Measurements from ENCODE around the gene C11orf24.

The C11orf24 gene

DNA sequence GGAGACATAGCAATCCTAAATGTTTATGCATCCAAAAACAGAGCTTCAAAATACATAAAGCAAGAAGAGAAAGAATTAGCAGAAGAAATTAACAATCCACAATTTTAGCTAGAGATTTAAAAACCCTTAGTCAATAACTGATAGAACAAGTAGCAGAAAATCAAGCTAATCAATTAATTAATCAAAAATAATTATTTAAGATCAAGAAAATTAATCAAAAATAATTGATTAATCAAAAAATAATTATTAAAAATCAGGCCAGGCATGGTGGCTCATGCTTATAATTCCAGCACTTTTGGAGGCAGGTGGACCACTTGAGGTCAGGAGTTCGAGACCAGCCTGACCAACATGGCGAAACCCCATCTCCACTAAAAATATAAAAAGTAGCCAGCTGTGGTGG is 29.2 kb downstream of the C11orf24 start:
- FAIRE-seq: peak; percentile 52

DNA sequence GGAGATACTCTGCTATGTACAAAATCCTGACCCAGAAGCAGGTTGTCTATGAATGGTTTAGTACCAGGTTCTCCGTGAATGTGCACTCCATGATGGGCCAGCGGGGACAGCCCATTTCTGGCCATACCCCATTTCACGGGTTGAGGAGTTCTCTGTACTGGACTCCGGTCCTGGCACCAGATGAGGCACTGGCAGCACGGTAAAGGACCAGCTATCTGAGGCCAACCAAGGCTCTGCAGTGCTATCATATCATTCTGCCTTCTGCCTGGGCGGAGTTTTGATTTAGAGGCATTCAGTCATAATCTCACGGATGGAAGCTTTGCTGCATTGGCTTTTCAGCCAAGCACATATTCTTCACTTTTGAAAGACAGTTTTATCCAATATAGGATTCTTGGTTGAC is 40.2 kb downstream of the C11orf24 start:
- no peak for FAIRE-seq

DNA sequence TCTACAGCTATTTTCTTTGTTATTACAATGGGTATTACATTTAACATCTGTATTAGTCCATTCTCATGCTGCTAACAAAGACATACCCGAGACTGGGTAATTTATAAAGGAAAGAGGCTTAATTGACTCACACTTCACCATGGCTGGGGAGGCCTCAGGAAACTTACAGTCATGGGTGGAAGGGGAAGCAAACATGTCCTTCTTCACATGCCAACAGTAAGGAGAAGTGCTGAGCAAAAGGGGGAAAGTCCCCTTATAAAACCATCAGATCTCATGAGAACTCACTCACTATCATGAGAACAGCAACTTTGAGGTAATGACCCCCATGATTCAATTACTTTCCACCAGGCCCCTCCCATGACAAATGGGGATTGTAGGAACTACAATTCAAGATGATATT is 42.2 kb downstream of the C11orf24 start:
- FAIRE-seq: no peak

DNA sequence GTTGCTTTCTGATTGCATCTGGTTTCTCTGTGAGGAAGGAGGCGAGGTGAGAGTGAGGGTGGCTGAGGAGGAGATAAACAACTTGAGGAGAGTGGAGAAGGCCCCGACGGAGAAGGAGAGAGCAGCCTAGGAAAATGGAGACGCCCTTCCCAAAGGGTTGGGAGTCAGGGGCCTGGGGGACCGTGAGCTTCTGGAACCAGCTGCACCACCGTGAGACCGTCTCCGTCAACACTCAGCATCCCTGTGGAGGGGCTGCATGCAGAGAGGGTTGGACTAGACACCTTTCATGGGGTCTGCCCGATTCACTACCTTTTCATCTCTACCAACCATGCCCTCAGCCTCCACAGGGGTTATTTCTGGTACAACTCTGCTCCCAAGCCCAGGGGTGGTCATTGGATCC is 45.4 kb downstream of the C11orf24 start:
- no peak for FAIRE-seq

- FAIRE-seq: no peak
Measured at GRCh38 chr11:68224606-68225005, 47.2 kb downstream of the C11orf24 start.

- no peak for FAIRE-seq
Measured at GRCh38 chr11:68223275-68223674, 48.5 kb downstream of the C11orf24 start.

- FAIRE-seq: no peak
Measured at GRCh38 chr11:68221406-68221805, 50.4 kb downstream of the C11orf24 start.

GRCh38 chr11:68216171-68216938 is 55.4 kb downstream of the C11orf24 start:
- no peak for FAIRE-seq

GRCh38 chr11:68215524-68216170 is 56.1 kb downstream of the C11orf24 start:
- no peak for FAIRE-seq

- FAIRE-seq: no peak
Measured at GRCh38 chr11:68215087-68215445, 56.7 kb downstream of the C11orf24 start.

DNA sequence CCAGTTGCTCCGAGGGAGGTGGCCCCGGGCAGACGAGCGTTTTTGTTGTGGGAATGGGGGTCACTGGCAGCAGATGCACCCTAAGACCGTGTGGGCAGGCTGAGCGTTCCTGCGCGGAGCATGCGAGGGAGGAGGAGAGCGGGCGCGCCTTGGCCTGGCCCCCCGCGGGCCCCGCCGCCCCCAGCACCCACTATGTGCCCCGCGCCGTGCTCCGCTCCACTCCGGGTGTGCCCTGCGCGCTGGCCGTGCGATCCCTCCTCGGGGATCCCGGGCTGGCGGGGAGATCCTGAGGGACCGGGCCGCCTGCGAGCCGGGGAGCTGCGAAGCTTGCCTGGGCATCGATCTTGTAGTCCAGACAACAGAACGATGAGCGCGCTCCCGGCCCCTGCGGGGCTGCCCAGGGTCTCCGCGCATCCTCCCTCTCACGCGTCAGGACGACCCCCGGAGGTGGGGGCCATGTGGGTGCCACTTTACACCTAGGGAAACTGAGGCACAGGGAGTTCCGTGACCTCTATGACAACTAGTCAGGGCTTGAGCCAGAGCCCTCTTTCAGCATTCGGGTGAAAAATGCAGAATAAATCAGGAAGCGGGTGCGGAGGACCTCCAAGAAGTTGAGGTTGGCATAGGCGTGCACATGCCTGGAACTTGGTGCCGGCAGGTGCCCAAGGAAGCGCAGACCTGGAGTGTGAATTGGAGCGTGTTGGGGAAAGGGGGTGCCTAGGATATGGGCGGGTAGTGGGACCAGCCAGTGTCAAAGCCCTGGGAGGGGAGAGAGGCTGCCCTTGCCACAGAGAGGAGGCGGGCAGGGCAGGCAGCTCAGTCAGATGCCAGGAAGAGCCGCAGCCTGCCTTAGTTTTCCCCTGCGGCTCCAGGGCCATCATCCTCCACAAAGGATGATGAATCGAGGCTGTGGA is 57.3 kb downstream of the C11orf24 start:
- no peak for FAIRE-seq

DNA sequence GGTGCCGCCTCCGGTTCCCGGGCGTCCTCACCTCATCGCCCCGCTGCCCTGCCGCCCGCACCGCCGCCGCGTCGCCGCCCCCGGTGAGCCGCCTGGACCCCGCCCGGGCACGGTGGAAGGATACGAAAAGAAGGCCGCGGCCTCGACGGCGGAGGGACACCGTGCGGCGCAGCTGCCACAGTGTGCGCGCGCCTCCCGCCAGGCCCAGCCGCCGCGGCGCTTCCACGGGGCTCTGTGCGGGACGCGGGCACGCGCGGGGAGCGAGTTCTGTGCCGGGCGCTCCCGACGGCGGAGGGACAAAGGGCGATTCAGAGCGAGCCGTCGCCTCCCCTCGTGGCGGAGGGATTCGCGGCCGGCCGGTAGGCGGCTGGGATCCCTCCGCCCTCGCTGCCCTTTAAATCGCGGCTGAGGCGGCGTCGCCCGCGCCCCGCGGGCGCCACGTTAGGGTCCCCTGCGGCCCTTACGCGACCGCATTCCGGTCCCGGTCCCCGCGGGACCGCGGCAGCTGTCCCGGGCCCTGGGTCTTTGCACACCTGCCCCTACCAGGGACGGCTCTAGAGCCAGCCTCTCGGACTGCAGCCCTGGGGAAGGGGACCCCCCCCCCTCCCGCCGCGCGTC is 58.1 kb downstream of the C11orf24 start:
- no peak for FAIRE-seq

- FAIRE-seq: no peak
Measured at GRCh38 chr11:68213135-68213515, 58.6 kb downstream of the C11orf24 start, which contains the start of gene KMT5B. TSS of gene KMT5B (minus strand) at chr11:68213296. CDS start at chr11:68190076, 23,220 bp downstream.

DNA sequence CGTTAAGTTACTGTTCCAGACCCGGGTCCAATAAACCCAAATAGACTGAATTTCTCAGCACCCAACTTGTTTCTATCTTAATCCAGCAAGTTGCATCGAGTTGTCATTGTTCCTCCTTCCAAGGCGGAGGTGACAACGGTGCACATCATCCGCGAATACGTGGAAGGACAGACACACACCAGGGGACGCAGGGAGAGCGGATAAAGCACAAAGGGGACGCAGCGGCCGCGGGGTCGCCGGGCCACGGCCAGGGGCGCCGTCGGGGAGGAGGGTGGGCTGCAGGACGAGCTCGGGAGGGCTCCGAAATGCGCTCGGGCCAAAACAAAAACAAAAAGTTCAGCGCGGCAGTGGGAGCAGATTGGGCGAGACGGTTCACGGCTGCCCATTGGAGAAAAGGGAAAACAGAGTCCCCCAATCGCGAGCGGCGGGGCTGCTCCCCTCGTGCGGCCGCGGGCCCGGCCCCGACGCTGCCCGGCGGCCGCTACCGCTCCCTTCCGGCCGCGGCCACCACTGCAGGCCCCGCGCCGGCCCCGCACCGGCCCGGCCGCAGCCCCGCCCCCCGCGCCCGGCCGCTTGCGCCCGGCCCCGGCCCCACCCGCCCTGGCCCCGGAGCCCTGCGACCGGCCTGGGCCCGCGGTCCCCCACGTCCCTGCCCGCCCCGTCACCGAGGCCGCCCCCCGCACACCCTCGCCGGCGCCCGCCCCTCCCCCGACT is 59.2 kb downstream of the C11orf24 start:
- FAIRE-seq: no peak

DNA sequence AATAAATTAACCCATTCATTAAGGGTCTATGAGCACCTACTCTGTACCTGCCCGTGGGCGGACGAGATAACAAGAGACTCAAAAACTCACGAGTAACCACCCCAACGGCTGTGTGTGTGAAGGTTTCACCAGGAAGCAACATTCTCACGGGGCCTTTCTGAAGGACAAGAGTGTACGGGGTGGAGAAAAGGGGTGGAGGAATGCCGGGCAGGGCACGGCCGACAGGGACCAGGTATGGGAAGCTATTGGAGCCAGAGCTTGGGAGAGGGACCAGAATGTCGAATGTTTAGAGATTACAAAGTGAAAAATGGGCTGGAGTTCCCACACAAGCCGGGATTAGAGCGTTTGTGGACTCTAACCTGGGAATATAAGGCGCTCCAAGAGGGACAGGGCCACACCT is 60.2 kb downstream of the C11orf24 start:
- no peak for FAIRE-seq

Measured in A204.1 (cell line).